Mammary epithelial cell (primary cell): ENCODE measurements around the gene GRHL3.

ENCODE experiments used
- EZH2 ChIP-seq: IDR thresholded peaks from 2 replicates; pipeline ENCODE4 v1.6.1; 2012; ENCODE audit warnings: low read length, inconsistent platforms, borderline replicate concordance
- TF ChIP-seq, protein P1 (sequence below), 2 donors: IDR thresholded peaks in 1 of 2; conservative IDR thresholded peaks in 1 of 2; 2 replicates each; pipeline ENCODE4 v1.5.1; 2011 to 2012; ENCODE audit warnings: inconsistent platforms in 2 of 2, low read length in 2 of 2, mild to moderate bottlenecking in 2 of 2, control low read depth in 1 of 2, low read depth in 1 of 2; ENCODE audit not compliant: insufficient read depth in 1 of 2; ENCODE audit errors: extremely low read depth in 1 of 2

DNA sequence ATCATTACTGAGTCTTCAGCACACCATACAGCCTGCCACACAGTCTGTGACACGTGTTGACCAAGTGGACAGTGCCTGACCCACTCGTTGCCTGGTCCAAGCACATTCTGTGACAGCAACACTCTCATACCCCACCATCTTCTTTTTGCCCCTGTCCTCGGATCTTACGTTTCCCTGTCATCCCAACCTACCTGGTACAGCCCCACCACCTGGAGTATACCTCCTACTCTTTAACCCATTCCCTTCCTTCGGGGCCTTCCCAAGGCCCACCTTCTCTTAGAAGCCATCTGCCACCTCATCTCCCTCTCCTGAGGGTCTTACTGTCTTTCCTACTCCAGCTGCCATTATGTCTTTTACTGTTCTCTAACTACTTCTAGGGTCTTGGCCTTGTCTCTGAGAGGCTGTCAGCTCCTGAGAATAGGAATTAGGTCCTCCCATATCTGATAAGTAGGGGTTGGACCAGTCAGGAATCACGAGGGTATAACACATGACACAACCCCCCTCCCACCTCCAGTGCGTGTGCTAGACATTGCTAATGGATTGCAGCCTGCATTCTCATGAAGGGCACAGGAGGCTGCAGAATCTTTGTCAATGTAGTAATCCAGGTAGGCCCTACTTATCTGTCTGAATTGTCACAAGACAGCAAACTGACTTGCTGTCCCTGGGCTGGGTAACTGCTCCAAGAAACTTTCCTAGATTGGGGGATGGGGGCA is 13.0 kb downstream of the GRHL3 start:
- TF ChIP-seq EZH2 = no peak
- TF ChIP-seq, protein P1, sequence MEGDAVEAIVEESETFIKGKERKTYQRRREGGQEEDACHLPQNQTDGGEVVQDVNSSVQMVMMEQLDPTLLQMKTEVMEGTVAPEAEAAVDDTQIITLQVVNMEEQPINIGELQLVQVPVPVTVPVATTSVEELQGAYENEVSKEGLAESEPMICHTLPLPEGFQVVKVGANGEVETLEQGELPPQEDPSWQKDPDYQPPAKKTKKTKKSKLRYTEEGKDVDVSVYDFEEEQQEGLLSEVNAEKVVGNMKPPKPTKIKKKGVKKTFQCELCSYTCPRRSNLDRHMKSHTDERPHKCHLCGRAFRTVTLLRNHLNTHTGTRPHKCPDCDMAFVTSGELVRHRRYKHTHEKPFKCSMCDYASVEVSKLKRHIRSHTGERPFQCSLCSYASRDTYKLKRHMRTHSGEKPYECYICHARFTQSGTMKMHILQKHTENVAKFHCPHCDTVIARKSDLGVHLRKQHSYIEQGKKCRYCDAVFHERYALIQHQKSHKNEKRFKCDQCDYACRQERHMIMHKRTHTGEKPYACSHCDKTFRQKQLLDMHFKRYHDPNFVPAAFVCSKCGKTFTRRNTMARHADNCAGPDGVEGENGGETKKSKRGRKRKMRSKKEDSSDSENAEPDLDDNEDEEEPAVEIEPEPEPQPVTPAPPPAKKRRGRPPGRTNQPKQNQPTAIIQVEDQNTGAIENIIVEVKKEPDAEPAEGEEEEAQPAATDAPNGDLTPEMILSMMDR (conservative IDR thresholded peaks at IDR 0.05 in 1 of 2, IDR thresholded peaks at IDR 0.05 in 1 of 2; ENCODE audit: extremely low read depth in 1 of 2, insufficient read depth in 1 of 2, low read depth in 1 of 2, low read length in 2 of 2) = no peak
